Esophagus squamous epithelium (tissue), 5 donors: ENCODE data around the gene BTAF1. TPM values are rescaled to one million over a fixed set of nuclear protein-coding genes. Genes with fewer than 3 reads are reported as not detected.
"Not testable (repeated sequence)": the region's sequence is repeated elsewhere in the genome, so short reads cannot be mapped to it uniquely, and the experiment has no call there.

ENCODE experiments used
- DNase-seq: peaks from one replicate; lab custom pipeline; 2025; lab: John Stamatoyannopoulos, UW
- H3K27ac ChIP-seq, 4 donors: fragments of 200-600 bp; sonication (generic); one replicate each; pipeline ENCODE4 v1.5.1; 2016 to 2019; ENCODE audit warnings: mild to moderate bottlenecking in 1 of 4
- H3K27me3 ChIP-seq, 4 donors: fragments of 200-600 bp; sonication (generic); 1 replicate in 3 of 4; 2 replicates in 1 of 4; pipeline versions ENCODE4 v1.5.1 to v1.6.0; 2017 to 2021; ENCODE audit warnings: antibody characterized with exemption in 1 of 4
- H3K36me3 ChIP-seq, 3 donors: fragments of 200-600 bp; sonication (generic); one replicate each; pipeline ENCODE4 v1.5.1; 2016 to 2019
- H3K4me1 ChIP-seq, 3 donors: fragments of 200-600 bp; sonication (generic); one replicate each; pipeline ENCODE4 v1.5.1; 2017 to 2019
- H3K4me3 ChIP-seq, 4 donors: fragments of 200-600 bp; sonication (generic); 1 replicate in 3 of 4; 2 replicates in 1 of 4; pipeline ENCODE4 v1.5.1; 2016 to 2019; ENCODE audit warnings: mild to moderate bottlenecking in 2 of 4, moderate library complexity in 1 of 4
- H3K9me3 ChIP-seq, 3 donors: fragments of 200-600 bp; sonication (generic); one replicate each; pipeline ENCODE4 v1.5.1; 2016 to 2019
- POLR2A ChIP-seq, 4 donors: fragments of 450-650 bp; IDR thresholded peaks; one replicate each; pipeline ENCODE4 v1.6.1; 2017; ENCODE audit warnings: antibody characterized with exemption in 4 of 4, mild to moderate bottlenecking in 4 of 4, moderate library complexity in 3 of 4
- WGBS, 2 donors: methylation state at CpG; one replicate each; pipeline ENCODE4 v1.1.5; 2018; 5-methylcytosine and 5-hydroxymethylcytosine counted together
- intact Hi-C: fragments of 100-400 bp; cut with DNase I; formaldehyde crosslinking; loops from one replicate; pipeline ENCODE4 v1.15.0; 2022
- total RNA-seq, 4 donors: library from RNA; depleted of rRNA; stranded (reverse); fragments of >200 nt; gene quantifications; one replicate each; pipeline ENCODE4 v1.1.0, GENCODE V29; 2016
- TF ChIP-seq, protein P1 (sequence below), 6 experiments: fragments of 450-650 bp in 4 of 6; fragments of 200-600 bp in 2 of 6; sonication (generic) in 2 of 6; IDR thresholded peaks; one replicate each; pipeline ENCODE4 v1.5.1; 2016 to 2019; ENCODE audit warnings: antibody characterized with exemption in 6 of 6, mild to moderate bottlenecking in 4 of 6, moderate library complexity in 4 of 6
- donor health status: DM: yes; HTN: yes; CAD: no.

The BTAF1 gene
- total RNA-seq, 4 donors from 2014 or later: 19.0 to 52.8 (median 28.0) TPM

DNA sequence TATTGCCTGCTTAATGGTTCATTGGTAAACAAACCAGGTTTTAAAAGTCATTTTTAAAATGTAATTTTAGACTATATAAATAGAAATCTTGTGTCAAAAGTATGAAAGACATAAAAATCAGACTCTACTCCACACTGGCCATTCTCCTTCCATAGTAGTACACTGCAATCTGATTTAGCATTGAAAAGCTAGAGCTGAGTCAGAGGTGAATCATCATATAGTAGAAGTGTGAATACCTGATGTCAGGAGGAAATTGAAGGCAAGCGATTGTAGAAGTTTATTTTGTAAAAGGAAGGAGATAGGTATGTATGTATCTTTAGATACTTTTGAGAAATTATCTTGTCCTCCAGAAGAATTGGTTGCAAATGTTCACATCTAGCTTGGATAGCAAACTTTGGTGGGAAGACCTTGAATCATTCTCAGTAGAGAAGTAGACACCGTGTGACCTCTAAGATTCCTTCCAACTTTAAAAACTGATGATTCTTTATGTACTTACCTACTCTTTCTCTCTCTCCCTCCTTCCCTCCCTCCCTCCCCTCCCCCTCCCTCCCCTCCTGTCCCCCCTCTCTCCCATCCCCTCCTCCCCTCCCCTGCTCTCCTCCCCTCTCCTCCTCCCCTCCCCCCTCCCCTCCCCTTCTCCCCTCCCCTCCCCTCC, 88.1 kb downstream of the BTAF1 start:
- DNase-seq: no peak
- no peaks in the 10 kb centered on the region for H3K27me3 ChIP-seq
- H3K36me3 ChIP-seq: peaks cover 0 to 86% (median 17%) of the 10 kb centered on the region in 3 donors
- no peaks in the 10 kb centered on the region for H3K9me3 ChIP-seq
- no peak overlapping the region for H3K27ac ChIP-seq
- intact Hi-C loops: no loop called here
- no peaks in the 10 kb centered on the region for H3K4me1 ChIP-seq
- TF ChIP-seq POLR2A (IDR thresholded peaks at IDR 0.05): no peak
- TF ChIP-seq, protein P1, sequence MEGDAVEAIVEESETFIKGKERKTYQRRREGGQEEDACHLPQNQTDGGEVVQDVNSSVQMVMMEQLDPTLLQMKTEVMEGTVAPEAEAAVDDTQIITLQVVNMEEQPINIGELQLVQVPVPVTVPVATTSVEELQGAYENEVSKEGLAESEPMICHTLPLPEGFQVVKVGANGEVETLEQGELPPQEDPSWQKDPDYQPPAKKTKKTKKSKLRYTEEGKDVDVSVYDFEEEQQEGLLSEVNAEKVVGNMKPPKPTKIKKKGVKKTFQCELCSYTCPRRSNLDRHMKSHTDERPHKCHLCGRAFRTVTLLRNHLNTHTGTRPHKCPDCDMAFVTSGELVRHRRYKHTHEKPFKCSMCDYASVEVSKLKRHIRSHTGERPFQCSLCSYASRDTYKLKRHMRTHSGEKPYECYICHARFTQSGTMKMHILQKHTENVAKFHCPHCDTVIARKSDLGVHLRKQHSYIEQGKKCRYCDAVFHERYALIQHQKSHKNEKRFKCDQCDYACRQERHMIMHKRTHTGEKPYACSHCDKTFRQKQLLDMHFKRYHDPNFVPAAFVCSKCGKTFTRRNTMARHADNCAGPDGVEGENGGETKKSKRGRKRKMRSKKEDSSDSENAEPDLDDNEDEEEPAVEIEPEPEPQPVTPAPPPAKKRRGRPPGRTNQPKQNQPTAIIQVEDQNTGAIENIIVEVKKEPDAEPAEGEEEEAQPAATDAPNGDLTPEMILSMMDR (IDR thresholded peaks at IDR 0.05): no peak
- 51 to 67% methylated on average over 2 of the region's 2 CpGs for WGBS, 2 donors
- no peak overlapping the region for H3K4me3 ChIP-seq

DNA sequence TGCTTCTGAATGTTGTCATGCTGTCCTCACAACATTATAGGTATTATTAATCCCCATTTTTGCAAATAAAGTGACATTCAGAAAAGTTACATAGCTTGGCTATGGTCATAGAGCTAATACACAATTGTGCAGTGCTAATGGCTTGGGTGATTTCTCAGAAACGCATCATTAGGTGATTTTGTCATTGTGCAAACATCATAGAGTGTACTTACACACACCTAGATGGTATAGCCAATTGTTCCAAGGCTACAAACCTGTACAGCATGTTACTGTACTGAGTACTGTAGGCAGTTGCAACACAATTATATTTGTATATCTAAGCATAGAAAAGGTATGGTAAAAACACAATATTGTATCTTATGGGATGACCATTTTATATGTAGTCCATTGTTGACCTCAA, 91.0 kb downstream of the BTAF1 start:
- H3K9me3 ChIP-seq: no peaks in the 10 kb centered on the region
- H3K27me3 ChIP-seq: no peaks in the 10 kb centered on the region
- intact Hi-C loops: no loop called here
- TF ChIP-seq, protein P1 (IDR thresholded peaks at IDR 0.05): no peak
- no peak for TF ChIP-seq POLR2A (IDR thresholded peaks at IDR 0.05)
- no peak overlapping the region for H3K27ac ChIP-seq
- DNase-seq: no peak
- WGBS, 2 donors: 64 to 70% methylated on average over 1 of the region's 1 CpG
- no peak overlapping the region for H3K4me3 ChIP-seq
- H3K4me1 ChIP-seq: no peaks in the 10 kb centered on the region
- peaks cover 9 to 90% (median 19%) of the 10 kb centered on the region in 3 donors for H3K36me3 ChIP-seq

- intact Hi-C loops: no loop called here
- no peaks in the 10 kb centered on the region for H3K9me3 ChIP-seq
- H3K27me3 ChIP-seq: no peaks in the 10 kb centered on the region
- H3K4me1 ChIP-seq: no peaks in the 10 kb centered on the region
- no peak overlapping the region for H3K4me3 ChIP-seq
- peaks cover 7 to 100% (median 34%) of the 10 kb centered on the region in 3 donors for H3K36me3 ChIP-seq
- H3K27ac ChIP-seq: no peak overlapping the region
- TF ChIP-seq, protein P1 (IDR thresholded peaks at IDR 0.05): no peak
- no peak for TF ChIP-seq POLR2A (IDR thresholded peaks at IDR 0.05)
- 85 to 86% methylated on average over 4 of the region's 4 CpGs for WGBS, 2 donors
- no peak for DNase-seq
Measured at GRCh38 chr10:92024700-92025099, 101.1 kb downstream of the BTAF1 start.

GRCh38 chr10:92025340-92025739, 101.8 kb downstream of the BTAF1 start:
- WGBS, 2 donors: 90 to 100% methylated on average over 2 to 3 of the region's 3 CpGs
- H3K4me3 ChIP-seq, DNase-seq, intact Hi-C loops, H3K27me3 ChIP-seq, H3K4me1 ChIP-seq, H3K9me3 ChIP-seq, H3K27ac ChIP-seq: not testable (repeated sequence)
- peaks cover 7 to 100% (median 34%) of the 10 kb centered on the region in 3 donors for H3K36me3 ChIP-seq

DNA sequence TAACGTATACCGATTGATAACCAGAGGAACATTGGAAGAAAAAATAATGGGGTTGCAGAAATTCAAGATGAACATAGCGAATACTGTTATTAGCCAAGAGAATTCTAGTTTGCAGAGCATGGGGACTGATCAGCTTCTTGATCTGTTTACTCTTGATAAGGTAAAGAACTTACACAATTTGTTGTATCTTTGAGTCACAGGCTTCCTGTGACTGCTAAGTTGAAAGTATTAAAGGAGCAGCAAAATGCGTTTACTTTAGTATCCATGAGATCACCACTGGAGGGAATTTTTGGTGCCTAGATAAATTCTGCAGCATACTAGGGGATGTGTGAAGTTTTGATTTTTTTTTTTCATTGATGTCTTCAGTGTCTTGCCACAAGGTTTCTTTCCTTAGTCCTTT, 103.6 kb downstream of the BTAF1 start:
- Histone ChIP-seq H3K36me3 (peaks cover 7 to 98% (median 34%) of the 10 kb centered on the region in 3 donors), H3K4me3 (no peak overlapping the region), H3K27me3 (no peaks in the 10 kb centered on the region), H3K9me3 (no peaks in the 10 kb centered on the region), H3K4me1 (no peaks in the 10 kb centered on the region), H3K27ac (no peak overlapping the region)
- 93% methylated on average over 4 of the region's 4 CpGs for WGBS, 2 donors
- TF ChIP-seq POLR2A (IDR thresholded peaks at IDR 0.05): no peak
- TF ChIP-seq, protein P1 (IDR thresholded peaks at IDR 0.05): no peak
- DNase-seq: no peak
- intact Hi-C loops: no loop called here
